Panc1 (cell line): ENCODE results near the gene DAPK1. TPM values are rescaled to one million over a fixed set of nuclear protein-coding genes. Genes with fewer than 3 reads are reported as not detected.

Experiments
- ATAC-seq: fragments of 200-7000 bp; cut with Tn5 transposase; 2 replicates; pipeline ENCODE4 v1.9.1; 2020; ENCODE audit warnings: mild to moderate bottlenecking, moderate library complexity
- BruUV-seq: library from RNA; stranded (reverse); fragments of 400-500 nt; replicated peaks from 2 replicates; lab custom pipeline; 2021; lab: Mats Ljungman, UMichigan
- CTCF ChIA-PET: fragments of 300-600 bp; sonication (Branson Sonifier 250); formaldehyde crosslinking; loops from one replicate; lab custom pipeline; 2022; ENCODE audit warnings: antibody characterized with exemption; lab: Charles Lee
- POLR2A ChIA-PET: fragments of 300-600 bp; sonication (Branson Sonifier 250); formaldehyde crosslinking; loops from one replicate; lab custom pipeline; 2022; ENCODE audit warnings: antibody characterized with exemption; lab: Charles Lee
- DNase-seq: peaks from one replicate; pipeline ENCODE4 v3.0.0-alpha.2; 2010; ENCODE audit warnings: low read depth, low spot score
- H3K27ac ChIP-seq: 2 replicates; pipeline ENCODE4 v1.5.1; 2011; ENCODE audit warnings: mild to moderate bottlenecking, low read length, inconsistent platforms
- H3K27me3 ChIP-seq: fragments of 200-500 bp; sonication (Bioruptor generic); 2 replicates; pipeline ENCODE4 v1.6.0; 2014; ENCODE audit warnings: low read length, inconsistent platforms; ENCODE audit not compliant: control insufficient read depth, insufficient read depth
- H3K36me3 ChIP-seq: fragments of 200-500 bp; sonication (Bioruptor generic); 2 replicates; pipeline ENCODE4 v1.5.1; 2014; ENCODE audit warnings: inconsistent platforms, mild to moderate bottlenecking, low read length, moderate library complexity; ENCODE audit not compliant: control insufficient read depth, insufficient read depth
- H3K4me1 ChIP-seq: 2 replicates; pipeline ENCODE4 v1.5.1; 2011; ENCODE audit warnings: inconsistent platforms, mild to moderate bottlenecking, low read length, moderate library complexity; ENCODE audit not compliant: control insufficient read depth, insufficient read depth
- H3K4me3 ChIP-seq, 2 experiments: 2 replicates each; pipeline ENCODE4 v1.5.1; 2011 to 2012; ENCODE audit warnings: low read depth in 2 of 2, low read length in 2 of 2, mild to moderate bottlenecking in 2 of 2, inconsistent platforms in 1 of 2, moderate library complexity in 1 of 2
- H3K9me3 ChIP-seq: fragments of 200-500 bp; sonication (Bioruptor generic); 2 replicates; pipeline ENCODE4 v1.5.1; 2014; ENCODE audit warnings: low read depth, mild to moderate bottlenecking, inconsistent platforms, low read length, moderate library complexity; ENCODE audit not compliant: control insufficient read depth, insufficient read depth
- CTCF ChIP-seq: fragments of 450-650 bp; IDR thresholded peaks from 2 replicates; pipeline ENCODE4 v1.5.1; 2017; ENCODE audit warnings: mild to moderate bottlenecking
- POLR2AphosphoS5 ChIP-seq: IDR thresholded peaks from 2 replicates; pipeline ENCODE4 v1.6.1; 2012; ENCODE audit warnings: mild to moderate bottlenecking, low read depth, low read length, moderate library complexity
- REST ChIP-seq, 2 experiments: IDR thresholded peaks; 2 replicates each; pipeline ENCODE4 v1.6.1; 2011 to 2012; ENCODE audit warnings: low read depth in 2 of 2, control low read depth in 1 of 2, low read length in 1 of 2, mild to moderate bottlenecking in 1 of 2, moderate library complexity in 1 of 2; ENCODE audit not compliant: insufficient read depth in 1 of 2
- SIN3A ChIP-seq: IDR thresholded peaks from 2 replicates; pipeline ENCODE4 v1.6.1; 2012; ENCODE audit warnings: low read depth, mild to moderate bottlenecking, low read length, moderate library complexity, borderline replicate concordance; ENCODE audit not compliant: insufficient read depth
- TCF7L2 ChIP-seq: IDR thresholded peaks from 2 replicates; pipeline ENCODE4 v1.6.1; 2011; ENCODE audit warnings: mild to moderate bottlenecking, low read depth, low read length, inconsistent platforms
- in situ Hi-C: cut with HindIII; loops from 2 replicates; pipeline ENCODE4 v1.10.0; 2016; ENCODE audit warnings: low sequenced_read_pairs, low pct_unique_long_range_greater_than_20kb
- intact Hi-C: fragments of 100-400 bp; cut with micrococcal nuclease; formaldehyde crosslinking; loops from one replicate; pipeline ENCODE4 v1.10.0; 2022; ENCODE audit not compliant: unreplicated experiment
- total RNA-seq: library from RNA; stranded (reverse); gene quantifications from one replicate; pipeline ENCODE4 v1.2.1, GENCODE V29; 2021; ENCODE audit not compliant: unreplicated experiment

DAPK1 gene
- total RNA-seq, 1 experiment from 2014 or later = 0.87 TPM

GRCh38 chr9:87490907-87491306 is 6.8 kb upstream of the DAPK1 start:
- H3K4me3 ChIP-seq = no peak overlapping the region
- no peak overlapping the region for H3K27ac ChIP-seq
- in situ Hi-C loops (no loop called here), intact Hi-C loops (no loop called here)
- ChIA-PET POLR2A (no interaction called here), CTCF (no interaction called here)
- H3K36me3 ChIP-seq = no peaks in the 10 kb centered on the region
- TF ChIP-seq REST (IDR thresholded peaks at IDR 0.05; ENCODE audit: insufficient read depth in 1 of 2, low read depth in 2 of 2, low read length in 1 of 2) = no peak
- DNase-seq = no peak
- H3K9me3 ChIP-seq = no peaks in the 10 kb centered on the region
- ATAC-seq = no peak
- no peaks in the 10 kb centered on the region for H3K4me1 ChIP-seq
- no TSS peak for BruUV-seq
- H3K27me3 ChIP-seq = no peaks in the 10 kb centered on the region

- intact Hi-C loops (no loop called here), in situ Hi-C loops (no loop called here)
- no TSS peak for BruUV-seq
- POLR2A ChIA-PET = no interaction called here
- no peak for ATAC-seq
- Histone ChIP-seq H3K9me3 (no peaks in the 10 kb centered on the region), H3K4me3 (no peak overlapping the region), H3K27me3 (no peaks in the 10 kb centered on the region), H3K27ac (no peak overlapping the region), H3K36me3 (no peaks in the 10 kb centered on the region), H3K4me1 (no peaks in the 10 kb centered on the region)
- no peak for TF ChIP-seq REST (IDR thresholded peaks at IDR 0.05; ENCODE audit: insufficient read depth in 1 of 2, low read depth in 2 of 2, low read length in 1 of 2)
- CTCF ChIA-PET = no interaction called here
- DNase-seq = no peak
These were observed 6.1 kb upstream of the DAPK1 start for GRCh38 chr9:87491523-87491922.

- TF ChIP-seq CTCF (no peak), SIN3A (no peak), POLR2AphosphoS5 (no peak), REST (IDR thresholded peaks at IDR 0.05; ENCODE audit: insufficient read depth in 1 of 2, low read depth in 2 of 2, low read length in 1 of 2) (no peak), TCF7L2 (no peak)
- BruUV-seq = no TSS peak
- DNase-seq (no peak), ATAC-seq (no peak)
- Histone ChIP-seq H3K27me3 (no peaks in the 10 kb centered on the region), H3K27ac (no peak overlapping the region), H3K4me3 (no peak overlapping the region), H3K4me1 (no peaks in the 10 kb centered on the region), H3K9me3 (no peaks in the 10 kb centered on the region), H3K36me3 (no peaks in the 10 kb centered on the region; the same call in 1 of the 2 replicates)
- in situ Hi-C loops (no loop called here), intact Hi-C loops (no loop called here)
- ChIA-PET CTCF (no interaction called here), POLR2A (no interaction called here)
These were observed 5.0 kb upstream of the DAPK1 start for GRCh38 chr9:87492642-87493041.
